HT1080 (cell line): ENCODE data around the gene SCNN1A. TPM values are rescaled to one million over a fixed set of nuclear protein-coding genes. Genes with fewer than 3 reads are reported as not detected.

Experiments used
- DNase-seq: peaks from one replicate; pipeline ENCODE4 v3.0.0-alpha.2; 2015; ENCODE audit warnings: low read depth
- total RNA-seq: library from RNA; depleted of rRNA; stranded (reverse); fragments of >200 nt; shearing (Covaris generic); gene quantifications from 2 replicates; pipeline ENCODE4 v1.2.3, GENCODE V29; 2014

Gene SCNN1A
- total RNA-seq, 1 experiment from 2014 or later: 0.11 TPM

- peak; percentile 94 for DNase-seq
These were observed 39.8 kb downstream of the SCNN1A start for GRCh38 chr12:6335451-6336078.

- no peak for DNase-seq
These were observed 40.4 kb downstream of the SCNN1A start for GRCh38 chr12:6334940-6335450.

GRCh38 chr12:6334359-6334758, 41.0 kb downstream of the SCNN1A start:
- no peak for DNase-seq

- peak; percentile 91 for DNase-seq
These were observed 41.8 kb downstream of the SCNN1A start for GRCh38 chr12:6333566-6333965.

GRCh38 chr12:6333029-6333428, 42.3 kb downstream of the SCNN1A start:
- no peak for DNase-seq

GRCh38 chr12:6332459-6332858, 42.9 kb downstream of the SCNN1A start:
- DNase-seq: peak; percentile 97

GRCh38 chr12:6330999-6331714, 44.2 kb downstream of the SCNN1A start:
- no peak for DNase-seq

GRCh38 chr12:6330192-6330591, 45.2 kb downstream of the SCNN1A start:
- DNase-seq: no peak

- DNase-seq: no peak
These were observed 45.7 kb downstream of the SCNN1A start for GRCh38 chr12:6329703-6330064.

GRCh38 chr12:6328945-6329702, 46.2 kb downstream of the SCNN1A start:
- DNase-seq: no peak

- no peak for DNase-seq
These were observed 47.2 kb downstream of the SCNN1A start for GRCh38 chr12:6328045-6328779.

GRCh38 chr12:6327229-6328041, 47.9 kb downstream of the SCNN1A start:
- DNase-seq: no peak

GRCh38 chr12:6326316-6327228, 48.8 kb downstream of the SCNN1A start:
- no peak for DNase-seq

GRCh38 chr12:6324936-6325750, 50.2 kb downstream of the SCNN1A start:
- no peak for DNase-seq

GRCh38 chr12:6323995-6324711, 51.2 kb downstream of the SCNN1A start:
- DNase-seq: no peak

- DNase-seq: peak; percentile 92
These were observed 51.9 kb downstream of the SCNN1A start for GRCh38 chr12:6323340-6323994.

GRCh38 chr12:6322969-6323339, 52.4 kb downstream of the SCNN1A start:
- no peak for DNase-seq

- no peak for DNase-seq
These were observed 53.0 kb downstream of the SCNN1A start for GRCh38 chr12:6322352-6322751.
